Astrocyte (in vitro differentiated cells and primary cell): ENCODE data around the gene IWS1. TPM values are rescaled to one million over a fixed set of nuclear protein-coding genes. Genes with fewer than 3 reads are reported as not detected.
"Not testable (repeated sequence)": the region's sequence is repeated elsewhere in the genome, so short reads cannot be mapped to it uniquely, and the experiment has no call there.

Experiments used
- DNase-seq: peaks from one replicate; pipeline ENCODE4 v3.0.0-alpha.2; 2010; ENCODE audit warnings: low read depth
- FAIRE-seq: peaks from 2 replicates; lab custom pipeline; 2011; peaks lifted over from hg19 to GRCh38; lab: Jason Lieb, UNC
- H2AFZ ChIP-seq: 2 replicates; pipeline ENCODE4 v1.6.0; 2012; ENCODE audit warnings: low read depth, low read length, inconsistent platforms
- H3K27ac ChIP-seq: 2 replicates; pipeline ENCODE4 v1.5.1; 2011; ENCODE audit warnings: low read depth, low read length, inconsistent platforms
- H3K27me3 ChIP-seq: 2 replicates; pipeline ENCODE4 v1.6.0; 2011; ENCODE audit warnings: low read length, inconsistent platforms; ENCODE audit not compliant: insufficient read depth
- H3K36me3 ChIP-seq: 2 replicates; pipeline ENCODE4 v1.5.1; 2011; ENCODE audit warnings: low read length, inconsistent platforms; ENCODE audit not compliant: insufficient read depth
- H3K4me1 ChIP-seq: 2 replicates; pipeline ENCODE4 v1.5.1; 2011; ENCODE audit warnings: low read length, inconsistent platforms; ENCODE audit not compliant: insufficient read depth
- H3K4me2 ChIP-seq: 2 replicates; pipeline ENCODE4 v1.6.0; 2012; ENCODE audit warnings: low read length, inconsistent platforms
- H3K4me3 ChIP-seq: 2 replicates; pipeline ENCODE4 v1.5.1; 2011; ENCODE audit warnings: low read depth, mild to moderate bottlenecking, low read length, inconsistent platforms; ENCODE audit not compliant: insufficient read depth
- H3K79me2 ChIP-seq: 2 replicates; pipeline ENCODE4 v1.6.0; 2012; ENCODE audit warnings: mild to moderate bottlenecking, low read length, inconsistent platforms; ENCODE audit not compliant: insufficient read depth
- H3K9ac ChIP-seq: 2 replicates; pipeline ENCODE4 v1.6.0; 2012; ENCODE audit warnings: mild to moderate bottlenecking, low read length, inconsistent platforms
- H3K9me3 ChIP-seq: 2 replicates; pipeline ENCODE4 v1.5.1; 2012; ENCODE audit warnings: low read depth, mild to moderate bottlenecking, low read length, inconsistent platforms; ENCODE audit not compliant: insufficient read depth
- H4K20me1 ChIP-seq: 2 replicates; pipeline ENCODE4 v1.6.0; 2012; ENCODE audit warnings: low read length, inconsistent platforms; ENCODE audit not compliant: insufficient read depth
- H3K27ac Mint-ChIP-seq: one replicate; pipeline ENCODE4 v1.8.0; 2021; ENCODE audit warnings: mild to moderate bottlenecking, mixed read lengths; ENCODE audit not compliant: unreplicated experiment
- H3K27me3 Mint-ChIP-seq: one replicate; pipeline ENCODE4 v1.8.0; 2021; ENCODE audit warnings: low read depth, mixed read lengths; ENCODE audit not compliant: unreplicated experiment
- H3K36me3 Mint-ChIP-seq: one replicate; pipeline ENCODE4 v1.8.0; 2021; ENCODE audit warnings: low read depth, mixed read lengths; ENCODE audit not compliant: unreplicated experiment
- H3K4me1 Mint-ChIP-seq: one replicate; pipeline ENCODE4 v1.8.0; 2021; ENCODE audit warnings: low read depth, mixed read lengths; ENCODE audit not compliant: unreplicated experiment
- H3K4me3 Mint-ChIP-seq: one replicate; pipeline ENCODE4 v1.8.0; 2021; ENCODE audit warnings: mild to moderate bottlenecking, moderate library complexity, mixed read lengths; ENCODE audit not compliant: unreplicated experiment
- H3K9me3 Mint-ChIP-seq: one replicate; pipeline ENCODE4 v1.8.0; 2021; ENCODE audit warnings: mild to moderate bottlenecking, mixed read lengths; ENCODE audit not compliant: unreplicated experiment
- EZH2 ChIP-seq: IDR thresholded peaks from 2 replicates; pipeline ENCODE4 v1.6.1; 2012; ENCODE audit warnings: mild to moderate bottlenecking, low read length, inconsistent platforms; ENCODE audit not compliant: insufficient read depth
- total RNA-seq: library from RNA; stranded (reverse); gene quantifications from 2 replicates; pipeline ENCODE4 v1.2.1, GENCODE V29; 2021
- TF ChIP-seq, protein P1 (sequence below): IDR thresholded peaks from 2 replicates; pipeline ENCODE4 v1.5.1; 2011; ENCODE audit warnings: low read depth, mild to moderate bottlenecking, inconsistent platforms, low read length, moderate library complexity; ENCODE audit not compliant: insufficient read depth

IWS1 gene
- total RNA-seq, 1 donor from 2014 or later = 56.2 TPM

DNA sequence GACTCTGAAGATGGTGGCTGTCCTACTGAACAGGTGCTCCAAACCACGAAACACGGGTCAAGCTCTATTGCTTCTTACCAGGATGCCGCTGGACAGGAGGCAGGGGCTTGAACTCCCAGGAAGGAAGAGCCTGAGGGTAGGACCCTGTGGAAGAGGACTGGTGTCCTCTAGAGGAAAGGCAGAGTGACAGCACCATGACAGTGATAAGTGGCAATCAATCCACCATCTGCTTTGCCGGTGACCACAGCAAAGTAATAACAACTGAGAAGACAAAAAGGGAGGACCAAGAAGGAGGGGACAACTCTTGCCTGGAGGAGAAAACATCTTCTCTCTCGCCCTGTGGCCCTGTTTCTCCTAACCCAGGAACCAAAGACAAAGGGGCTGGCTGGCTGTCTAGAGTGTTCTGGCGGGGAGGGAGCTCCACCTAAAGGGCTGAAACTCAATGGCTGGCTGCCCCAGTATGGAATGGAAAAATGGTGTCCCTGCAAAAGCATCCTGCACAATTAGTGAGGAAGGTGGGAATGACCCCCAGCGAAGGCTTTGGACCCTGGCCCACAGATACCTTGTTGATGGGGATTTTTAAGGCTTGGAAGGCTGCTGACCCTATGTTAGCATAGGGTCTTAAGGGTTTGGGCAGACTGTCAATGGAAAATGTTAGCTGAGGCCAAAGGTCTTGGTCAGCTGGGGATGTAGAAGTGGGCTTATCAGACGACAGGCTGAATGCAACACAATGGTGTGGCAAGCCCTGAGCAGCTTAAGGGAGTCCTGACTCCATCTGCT is 72.7 kb downstream of the IWS1 start:
- no peak for DNase-seq
- no peaks in the 10 kb centered on the region for H4K20me1 ChIP-seq
- no peaks in the 10 kb centered on the region for H3K79me2 ChIP-seq
- H3K36me3 ChIP-seq = no peaks in the 10 kb centered on the region
- Mint-ChIP-seq H3K4me3 (no peak overlapping the region), H3K36me3 (no peaks in the 10 kb centered on the region), H3K27ac (no peak overlapping the region), H3K27me3 (no peaks in the 10 kb centered on the region), H3K4me1 (no peaks in the 10 kb centered on the region), H3K9me3 (no peaks in the 10 kb centered on the region)
- H3K27me3 ChIP-seq = no peaks in the 10 kb centered on the region
- TF ChIP-seq EZH2 = no peak
- TF ChIP-seq, protein P1, sequence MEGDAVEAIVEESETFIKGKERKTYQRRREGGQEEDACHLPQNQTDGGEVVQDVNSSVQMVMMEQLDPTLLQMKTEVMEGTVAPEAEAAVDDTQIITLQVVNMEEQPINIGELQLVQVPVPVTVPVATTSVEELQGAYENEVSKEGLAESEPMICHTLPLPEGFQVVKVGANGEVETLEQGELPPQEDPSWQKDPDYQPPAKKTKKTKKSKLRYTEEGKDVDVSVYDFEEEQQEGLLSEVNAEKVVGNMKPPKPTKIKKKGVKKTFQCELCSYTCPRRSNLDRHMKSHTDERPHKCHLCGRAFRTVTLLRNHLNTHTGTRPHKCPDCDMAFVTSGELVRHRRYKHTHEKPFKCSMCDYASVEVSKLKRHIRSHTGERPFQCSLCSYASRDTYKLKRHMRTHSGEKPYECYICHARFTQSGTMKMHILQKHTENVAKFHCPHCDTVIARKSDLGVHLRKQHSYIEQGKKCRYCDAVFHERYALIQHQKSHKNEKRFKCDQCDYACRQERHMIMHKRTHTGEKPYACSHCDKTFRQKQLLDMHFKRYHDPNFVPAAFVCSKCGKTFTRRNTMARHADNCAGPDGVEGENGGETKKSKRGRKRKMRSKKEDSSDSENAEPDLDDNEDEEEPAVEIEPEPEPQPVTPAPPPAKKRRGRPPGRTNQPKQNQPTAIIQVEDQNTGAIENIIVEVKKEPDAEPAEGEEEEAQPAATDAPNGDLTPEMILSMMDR = no peak
- H3K4me2 ChIP-seq = no peak overlapping the region
- H3K4me3 ChIP-seq = no peak overlapping the region
- no peaks in the 10 kb centered on the region for H3K9me3 ChIP-seq
- no peak for FAIRE-seq
- no peaks in the 10 kb centered on the region for H3K4me1 ChIP-seq
- no peak overlapping the region for H2AFZ ChIP-seq
- no peak overlapping the region for H3K9ac ChIP-seq
- no peak overlapping the region for H3K27ac ChIP-seq

DNA sequence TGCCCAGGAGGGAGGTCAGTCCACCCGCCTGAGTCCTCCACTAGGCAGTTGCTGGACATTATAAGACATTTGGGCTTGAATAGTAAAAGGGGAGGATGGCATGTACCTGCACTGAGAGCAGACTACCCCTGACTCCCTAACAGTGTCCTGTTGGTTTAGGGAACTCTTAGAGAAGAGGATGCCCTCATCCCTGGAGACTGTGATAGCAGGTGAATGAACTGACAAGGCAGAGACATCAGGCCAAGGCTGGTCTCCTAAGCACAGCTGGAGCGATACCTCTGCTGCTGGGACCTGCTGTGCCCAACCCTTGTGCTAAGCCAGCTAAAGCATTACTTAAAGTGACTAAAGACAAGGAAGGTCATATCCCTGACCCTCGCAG is 73.3 kb downstream of the IWS1 start:
- FAIRE-seq (no peak), DNase-seq (no peak)
- Mint-ChIP-seq H3K27ac (no peak overlapping the region), H3K4me3 (no peak overlapping the region), H3K4me1 (no peaks in the 10 kb centered on the region), H3K36me3 (no peaks in the 10 kb centered on the region), H3K9me3 (no peaks in the 10 kb centered on the region), H3K27me3 (no peaks in the 10 kb centered on the region)
- Histone ChIP-seq H3K4me1 (no peaks in the 10 kb centered on the region), H3K9ac (no peak overlapping the region), H3K4me2 (no peak overlapping the region), H3K27ac (no peak overlapping the region), H3K4me3 (no peak overlapping the region), H3K9me3 (no peaks in the 10 kb centered on the region), H2AFZ (no peak overlapping the region), H3K27me3 (no peaks in the 10 kb centered on the region), H3K36me3 (no peaks in the 10 kb centered on the region), H3K79me2 (no peaks in the 10 kb centered on the region), H4K20me1 (no peaks in the 10 kb centered on the region)
- TF ChIP-seq, protein P1 = no peak
- TF ChIP-seq EZH2 = no peak

DNA sequence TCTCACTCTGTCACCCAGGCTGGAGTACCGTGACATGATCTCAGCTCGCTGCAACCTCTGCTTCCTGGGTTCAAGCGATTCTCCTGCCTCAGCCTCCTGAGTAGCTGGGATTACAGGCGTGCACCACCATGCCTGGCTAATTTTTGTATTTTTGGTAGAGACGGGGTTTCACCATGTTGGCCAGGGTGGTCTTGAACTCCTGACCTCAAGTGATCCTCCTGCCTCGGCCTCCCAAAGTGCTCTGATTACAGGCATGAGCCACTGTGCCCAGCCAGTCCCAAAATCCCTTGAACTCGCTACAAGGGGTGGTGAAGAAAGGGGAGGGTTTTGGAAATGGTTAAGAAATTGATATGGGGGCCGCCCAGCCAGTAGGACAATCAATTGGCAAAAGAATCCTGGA is 73.9 kb downstream of the IWS1 start:
- H3K4me3 Mint-ChIP-seq, H3K9ac ChIP-seq, H3K27me3 ChIP-seq, H3K4me2 ChIP-seq, H3K27ac ChIP-seq, H3K4me3 ChIP-seq, H3K4me1 Mint-ChIP-seq, H3K9me3 ChIP-seq, H3K27me3 Mint-ChIP-seq, H3K27ac Mint-ChIP-seq, H3K9me3 Mint-ChIP-seq, H3K79me2 ChIP-seq, DNase-seq, FAIRE-seq, H2AFZ ChIP-seq, H3K4me1 ChIP-seq, H3K36me3 ChIP-seq, H3K36me3 Mint-ChIP-seq, H4K20me1 ChIP-seq: not testable (repeated sequence)
